HG03280 (cell line): ENCODE results near the gene LONP1.

Source experiments
- ATAC-seq: cut with Tn5 transposase; IDR thresholded peaks from one replicate; pipeline ENCODE4 v1.9.1; 2021; ENCODE audit warnings: mild to moderate bottlenecking, moderate library complexity; ENCODE audit not compliant: unreplicated experiment

LONP1 gene

GRCh38 chr19:5655412-5655811, 64.5 kb downstream of the LONP1 start:
- ATAC-seq: no peak

DNA sequence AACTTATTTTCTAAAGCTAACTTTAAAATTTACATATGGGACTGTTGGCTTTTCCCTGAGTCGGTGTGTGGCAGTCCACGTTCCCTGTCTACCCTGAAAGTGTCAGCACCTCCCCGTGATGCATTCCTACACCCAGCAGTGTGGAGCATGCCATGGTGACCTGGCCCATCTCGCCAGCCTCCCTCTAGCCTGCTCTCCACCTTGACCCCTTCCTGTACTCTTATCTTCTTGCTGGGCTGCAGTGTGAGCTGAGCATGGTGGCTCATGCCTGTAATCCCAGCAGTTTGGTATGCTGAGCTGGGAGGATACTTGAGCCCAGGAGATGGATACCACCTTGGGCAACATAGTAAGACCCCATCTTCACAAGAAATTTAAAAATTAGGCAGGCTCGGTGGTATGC, 65.0 kb downstream of the LONP1 start:
- ATAC-seq: no peak

DNA sequence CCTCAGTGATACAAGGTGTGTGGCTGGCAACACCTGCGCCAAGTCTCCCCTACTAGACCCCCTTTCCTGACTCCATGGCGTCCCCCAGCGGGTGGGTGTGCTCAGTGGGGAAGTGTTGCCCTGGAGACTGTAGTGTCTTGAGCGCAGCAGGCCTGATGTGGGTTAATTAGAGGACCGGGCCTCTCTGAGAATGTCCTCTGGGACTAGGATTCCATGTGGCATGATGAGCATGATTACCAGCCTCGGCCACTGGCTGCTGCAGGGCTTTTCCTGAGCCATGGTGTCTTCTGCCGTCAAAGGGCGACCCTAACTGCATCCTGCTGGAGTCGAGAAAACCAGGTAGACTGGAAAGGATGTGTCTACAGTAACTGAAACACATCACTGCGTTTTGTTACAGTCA, 67.7 kb downstream of the LONP1 start:
- ATAC-seq: no peak

GRCh38 chr19:5651361-5651760, 68.6 kb downstream of the LONP1 start:
- no peak for ATAC-seq

DNA sequence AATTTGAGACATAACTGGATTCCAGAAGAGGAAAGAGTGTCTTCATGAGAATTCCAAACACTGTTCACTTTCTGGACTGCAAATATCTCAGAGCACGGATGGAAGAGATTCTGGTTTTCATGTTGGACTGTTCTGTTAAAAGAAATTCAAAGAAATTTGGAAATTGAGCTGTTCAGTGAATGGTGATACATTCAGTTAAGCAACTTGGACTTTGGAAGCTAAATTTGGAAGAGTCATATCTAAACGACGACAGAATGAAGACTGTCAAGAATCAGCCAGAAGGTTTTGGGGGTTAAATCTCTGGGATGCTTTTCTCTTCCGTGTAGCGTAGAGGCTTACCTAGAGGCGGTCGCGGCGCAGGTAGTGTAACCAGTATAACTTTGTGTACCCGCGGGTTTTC, 71.5 kb downstream of the LONP1 start:
- no peak for ATAC-seq

DNA sequence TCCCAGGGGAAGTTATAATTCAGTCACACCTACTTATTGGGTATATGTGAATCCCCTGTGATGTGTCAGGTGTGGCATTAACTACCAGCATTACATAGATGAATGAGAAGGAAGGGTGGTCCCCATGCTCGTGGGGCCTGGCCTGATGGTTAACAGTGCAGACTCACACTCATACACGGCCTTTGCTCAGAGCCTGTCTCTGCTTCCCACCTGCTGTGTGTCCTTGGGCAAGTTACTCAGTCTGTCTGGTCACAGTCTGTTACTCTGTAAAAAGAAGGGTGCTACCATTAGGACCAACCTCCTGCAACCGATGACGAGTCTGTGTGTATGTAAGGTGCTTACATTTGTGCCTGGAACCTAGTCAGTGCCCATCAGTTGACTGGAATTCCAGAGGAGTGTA, 73.2 kb downstream of the LONP1 start:
- ATAC-seq: no peak

- ATAC-seq: no peak
These were observed 74.5 kb downstream of the LONP1 start for GRCh38 chr19:5645409-5645808.

GRCh38 chr19:5644037-5644436, 75.9 kb downstream of the LONP1 start:
- ATAC-seq: no peak

- no peak for ATAC-seq
These were observed 76.9 kb downstream of the LONP1 start for GRCh38 chr19:5643060-5643459.

- ATAC-seq: no peak
These were observed 77.7 kb downstream of the LONP1 start for GRCh38 chr19:5642204-5642603.
